ENCODE results near the gene RBPJ. TPM values are rescaled to one million over a fixed set of nuclear protein-coding genes. Genes with fewer than 3 reads are reported as not detected.
A peak's percentile ranks its signal among the peaks of the same experiment; 100 is the strongest.

RBPJ gene
- polyA plus RNA-seq (2012; rRNA removed), result 13.8 and 16.4 TPM in 2 replicates
- polyA plus RNA-seq (2012; cell fraction: cytosol; rRNA removed), result 14.2 and 16.3 TPM in 2 replicates
- polyA plus RNA-seq (2012; cell fraction: nucleus; rRNA removed), result 29.8 and 46.5 TPM in 2 replicates

DNA sequence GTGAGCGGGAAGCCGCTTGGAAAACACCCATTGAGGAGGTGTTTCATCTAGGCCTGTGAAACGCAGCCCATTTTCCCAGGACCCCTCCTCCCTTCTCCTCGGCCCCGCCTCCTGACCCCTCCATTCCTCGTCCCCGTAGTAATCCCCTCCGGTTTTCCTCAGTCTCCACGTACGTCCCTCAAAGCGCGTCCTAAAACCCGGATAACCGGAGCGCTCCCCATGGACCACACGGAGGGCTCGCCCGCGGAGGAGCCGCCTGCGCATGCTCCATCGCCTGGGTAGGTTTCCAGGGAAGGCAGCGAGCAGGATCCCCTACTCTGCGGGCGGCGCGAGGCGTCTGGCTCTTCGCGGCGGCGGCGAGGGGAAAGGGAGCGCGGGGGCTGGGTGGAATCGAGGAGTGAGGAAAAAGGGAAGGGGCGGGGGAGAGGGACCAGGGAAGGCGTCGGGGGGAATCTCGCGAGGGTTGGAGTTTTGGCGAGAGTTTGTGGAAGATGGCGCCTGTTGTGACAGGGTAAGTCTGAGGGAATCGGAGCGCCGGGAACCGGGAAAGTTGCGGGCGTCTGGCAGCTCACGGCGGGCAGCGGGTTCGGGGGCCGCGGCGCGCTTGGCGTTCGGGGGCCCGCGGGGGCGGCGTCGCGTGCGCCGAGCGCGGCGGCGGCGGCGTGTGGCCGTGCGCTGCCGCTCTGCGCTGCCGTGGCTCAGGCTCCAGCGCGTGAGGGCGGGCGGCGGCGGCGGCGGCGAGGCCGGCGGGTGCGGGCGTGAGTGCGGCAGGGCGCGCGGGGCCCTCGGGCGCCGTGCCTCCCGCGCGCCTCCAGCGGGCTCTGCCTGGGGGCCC lies at the start of gene RBPJ:
RBPJ (plus strand) TSS at position 477 of the 835 bp plus-strand sequence; CDS start at position 492, 15 bp downstream.
- WGBS (ENCODE audit: low lambda C conversion rate), result 1% methylated on average over 38 of the region's 102 CpGs
- POLR2A ChIA-PET, result interaction anchor here (0.6 kb wide), 1 partner anchor 680 kb away, joined by 3 read pairs; no protein-coding TSS in a partner anchor
- 0 out of 2 replicates have a peak, but pooled peaks have one; percentile 27 for TF ChIP-seq FOSL2 (IDR thresholded peaks at IDR 0.05; ENCODE audit: borderline replicate concordance, low read depth)
- TF ChIP-seq TCF12 (IDR thresholded peaks at IDR 0.05), result peak; percentile 51
- TF ChIP-seq POLR2AphosphoS5 (IDR thresholded peaks at IDR 0.05; ENCODE audit: low read depth, low read length), result no peak; the same call in 1 of the 2 replicates
- peak; percentile 34 for TF ChIP-seq SMC3 (IDR thresholded peaks at IDR 0.05; ENCODE audit: low read depth, low read length)
- no peak for TF ChIP-seq GABPA (IDR thresholded peaks at IDR 0.05; ENCODE audit: low read depth)
- TF ChIP-seq CHD2 (IDR thresholded peaks at IDR 0.05; ENCODE audit: low read length, partially characterized antibody), result peak; percentile 99
- TF ChIP-seq MXI1 (IDR thresholded peaks at IDR 0.05; ENCODE audit: low read depth, low read length), result peak; percentile 81
- TF ChIP-seq, protein P1, sequence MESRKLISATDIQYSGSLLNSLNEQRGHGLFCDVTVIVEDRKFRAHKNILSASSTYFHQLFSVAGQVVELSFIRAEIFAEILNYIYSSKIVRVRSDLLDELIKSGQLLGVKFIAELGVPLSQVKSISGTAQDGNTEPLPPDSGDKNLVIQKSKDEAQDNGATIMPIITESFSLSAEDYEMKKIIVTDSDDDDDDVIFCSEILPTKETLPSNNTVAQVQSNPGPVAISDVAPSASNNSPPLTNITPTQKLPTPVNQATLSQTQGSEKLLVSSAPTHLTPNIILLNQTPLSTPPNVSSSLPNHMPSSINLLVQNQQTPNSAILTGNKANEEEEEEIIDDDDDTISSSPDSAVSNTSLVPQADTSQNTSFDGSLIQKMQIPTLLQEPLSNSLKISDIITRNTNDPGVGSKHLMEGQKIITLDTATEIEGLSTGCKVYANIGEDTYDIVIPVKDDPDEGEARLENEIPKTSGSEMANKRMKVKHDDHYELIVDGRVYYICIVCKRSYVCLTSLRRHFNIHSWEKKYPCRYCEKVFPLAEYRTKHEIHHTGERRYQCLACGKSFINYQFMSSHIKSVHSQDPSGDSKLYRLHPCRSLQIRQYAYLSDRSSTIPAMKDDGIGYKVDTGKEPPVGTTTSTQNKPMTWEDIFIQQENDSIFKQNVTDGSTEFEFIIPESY (IDR thresholded peaks at IDR 0.05; ENCODE audit: borderline replicate concordance, low read depth), result peak; percentile 95
- 0 out of 2 replicates have a peak, but pooled peaks have one; percentile 58 for TF ChIP-seq TEAD4 (IDR thresholded peaks at IDR 0.05; ENCODE audit: borderline replicate concordance, insufficient read depth)
- TF ChIP-seq, protein P2, sequence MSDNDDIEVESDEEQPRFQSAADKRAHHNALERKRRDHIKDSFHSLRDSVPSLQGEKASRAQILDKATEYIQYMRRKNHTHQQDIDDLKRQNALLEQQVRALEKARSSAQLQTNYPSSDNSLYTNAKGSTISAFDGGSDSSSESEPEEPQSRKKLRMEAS (IDR thresholded peaks at IDR 0.05; ENCODE audit: low read depth), result peak; percentile 77; the same call in 1 of the 2 replicates
- TF ChIP-seq TAF1 (IDR thresholded peaks at IDR 0.05; ENCODE audit: borderline replicate concordance, low read depth, low read length), result peak; percentile 34
- TF ChIP-seq NFIC (IDR thresholded peaks at IDR 0.05; ENCODE audit: borderline replicate concordance), result peak; percentile 50; the same call in 1 of the 2 replicates
- TF ChIP-seq EZH2phosphoT487 (IDR thresholded peaks at IDR 0.05; ENCODE audit: borderline replicate concordance, low read depth), result no peak
- peak; percentile 17; the same call in 1 of the 2 replicates for TF ChIP-seq RAD21 (IDR thresholded peaks at IDR 0.05; ENCODE audit: low read length)
- no peak for TF ChIP-seq FOXM1 (IDR thresholded peaks at IDR 0.05; ENCODE audit: low read depth)
- no peak for TF ChIP-seq PBX3 (IDR thresholded peaks at IDR 0.05)
- peak; percentile 97 for TF ChIP-seq JUND (IDR thresholded peaks at IDR 0.05)
- TF ChIP-seq EP300 (IDR thresholded peaks at IDR 0.05; ENCODE audit: borderline replicate concordance in 1 of 2, low read depth in 1 of 2, low read length in 1 of 2), result peak; percentile 34 to 40; a peak in 2 of 4 replicates
- peak; percentile 82; the same call in 1 of the 2 replicates for TF ChIP-seq RFX5 (IDR thresholded peaks at IDR 0.05; ENCODE audit: low read length)
- TF ChIP-seq YY1 (IDR thresholded peaks at IDR 0.05; ENCODE audit: low read depth), result peak; percentile 81
- no peak for TF ChIP-seq ELF1 (IDR thresholded peaks at IDR 0.05)
- TF ChIP-seq SIN3A (IDR thresholded peaks at IDR 0.05; ENCODE audit: borderline replicate concordance, low read depth, low read length), result peak; percentile 46; the same call in 1 of the 2 replicates
- TF ChIP-seq, protein P3, sequence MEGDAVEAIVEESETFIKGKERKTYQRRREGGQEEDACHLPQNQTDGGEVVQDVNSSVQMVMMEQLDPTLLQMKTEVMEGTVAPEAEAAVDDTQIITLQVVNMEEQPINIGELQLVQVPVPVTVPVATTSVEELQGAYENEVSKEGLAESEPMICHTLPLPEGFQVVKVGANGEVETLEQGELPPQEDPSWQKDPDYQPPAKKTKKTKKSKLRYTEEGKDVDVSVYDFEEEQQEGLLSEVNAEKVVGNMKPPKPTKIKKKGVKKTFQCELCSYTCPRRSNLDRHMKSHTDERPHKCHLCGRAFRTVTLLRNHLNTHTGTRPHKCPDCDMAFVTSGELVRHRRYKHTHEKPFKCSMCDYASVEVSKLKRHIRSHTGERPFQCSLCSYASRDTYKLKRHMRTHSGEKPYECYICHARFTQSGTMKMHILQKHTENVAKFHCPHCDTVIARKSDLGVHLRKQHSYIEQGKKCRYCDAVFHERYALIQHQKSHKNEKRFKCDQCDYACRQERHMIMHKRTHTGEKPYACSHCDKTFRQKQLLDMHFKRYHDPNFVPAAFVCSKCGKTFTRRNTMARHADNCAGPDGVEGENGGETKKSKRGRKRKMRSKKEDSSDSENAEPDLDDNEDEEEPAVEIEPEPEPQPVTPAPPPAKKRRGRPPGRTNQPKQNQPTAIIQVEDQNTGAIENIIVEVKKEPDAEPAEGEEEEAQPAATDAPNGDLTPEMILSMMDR (IDR thresholded peaks at IDR 0.05), result no peak
- TF ChIP-seq RXRA (IDR thresholded peaks at IDR 0.05; ENCODE audit: borderline replicate concordance, low read depth), result peak; percentile 36; the same call in 1 of the 2 replicates
- 0 out of 2 replicates have a peak, but pooled peaks have one; percentile 16 for TF ChIP-seq FOXJ3 (CRISPR knock-in tag; IDR thresholded peaks at IDR 0.05)
- 0 out of 2 replicates have a peak, but pooled peaks have one; percentile 47 for TF ChIP-seq RCOR1 (IDR thresholded peaks at IDR 0.05; ENCODE audit: low read length)
- TF ChIP-seq, protein P4, sequence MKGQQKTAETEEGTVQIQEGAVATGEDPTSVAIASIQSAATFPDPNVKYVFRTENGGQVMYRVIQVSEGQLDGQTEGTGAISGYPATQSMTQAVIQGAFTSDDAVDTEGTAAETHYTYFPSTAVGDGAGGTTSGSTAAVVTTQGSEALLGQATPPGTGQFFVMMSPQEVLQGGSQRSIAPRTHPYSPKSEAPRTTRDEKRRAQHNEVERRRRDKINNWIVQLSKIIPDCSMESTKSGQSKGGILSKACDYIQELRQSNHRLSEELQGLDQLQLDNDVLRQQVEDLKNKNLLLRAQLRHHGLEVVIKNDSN (IDR thresholded peaks at IDR 0.05; ENCODE audit: borderline replicate concordance, low read depth), result 0 out of 2 replicates have a peak, but pooled peaks have one; percentile 10

More for the DNA sequence above, at the start of gene RBPJ:
- Histone ChIP-seq H2AFZ (ENCODE audit: low read depth) (peak within 1 kb of the TSS; percentile 91), H3K27ac (ENCODE audit: low read depth in 2 of 2, low read length in 1 of 2) (peak within 1 kb of the TSS; percentile 98), H3K4me3 (ENCODE audit: low read depth in 2 of 2, low read length in 1 of 2) (peak within 1 kb of the TSS; percentile 83 to 93), H3K9ac (peak within 1 kb of the TSS; percentile 96), H3K4me1 (ENCODE audit: control insufficient read depth in 1 of 2, insufficient read depth in 2 of 2, low read depth in 1 of 2, low read length in 1 of 2) (peaks cover 15 to 19% of the 10 kb centered on the region in 2 experiments), H3K79me2 (ENCODE audit: insufficient read depth) (peaks cover 44% of the 10 kb centered on the region), H3F3A (replicated peaks; ENCODE audit: insufficient read depth) (peaks cover 26% of the 10 kb centered on the region), H3K27me3 (ENCODE audit: insufficient read depth) (no peaks in the 10 kb centered on the region), H3K9me2 (no peaks in the 10 kb centered on the region), H3K9me3 (no peaks in the 10 kb centered on the region), H3K36me3 (replicated peaks in 1 of 2; ENCODE audit: control insufficient read depth in 1 of 2, insufficient read depth in 2 of 2, low read length in 1 of 2) (no peaks in the 10 kb centered on the region), H4K20me1 (ENCODE audit: insufficient read depth) (peaks cover 30% of the 10 kb centered on the region), H3K4me2 (peak within 1 kb of the TSS; percentile 100)
- CTCF ChIA-PET, result interaction anchor here (0.6 to 2.5 kb wide), 6 partner anchors 9 to 333 kb away, joined by 3 to 9 read pairs (median 4); no protein-coding TSS in a partner anchor
- peak; percentile 95 for DNase-seq
